WTC11 (cell line): Measurements from ENCODE around the gene CCSER1. TPM values are rescaled to one million over a fixed set of nuclear protein-coding genes. Genes with fewer than 3 reads are reported as not detected.

Experiments
- ATAC-seq: fragments of 200-7000 bp; cut with Tn5 transposase; 2 replicates; pipeline ENCODE4 v1.10.0; 2021; ENCODE audit warnings: mild to moderate bottlenecking, moderate library complexity
- CTCF ChIA-PET: fragments of 300-600 bp; sonication (Branson Sonifier 250); formaldehyde crosslinking; loops from one replicate; lab custom pipeline; 2021; ENCODE audit warnings: antibody characterized with exemption; lab: Charles Lee
- POLR2A ChIA-PET: fragments of 350-600 bp; sonication (Branson Sonifier 250); formaldehyde crosslinking; loops from one replicate; lab custom pipeline; 2021; ENCODE audit warnings: antibody characterized with exemption; lab: Charles Lee
- DNase-seq: peaks from one replicate; pipeline ENCODE4 v3.0.0; 2021; ENCODE audit warnings: low spot score
- H3K27ac Mint-ChIP-seq: 2 replicates; pipeline ENCODE4 v1.8.0; 2021; ENCODE audit warnings: mixed read lengths
- H3K27me3 Mint-ChIP-seq: 2 replicates; pipeline ENCODE4 v1.8.0; 2021; ENCODE audit warnings: low read depth, mild to moderate bottlenecking, moderate library complexity, mixed read lengths
- H3K36me3 Mint-ChIP-seq: 2 replicates; pipeline ENCODE4 v1.8.0; 2021; ENCODE audit warnings: mixed read lengths
- H3K4me1 Mint-ChIP-seq: 2 replicates; pipeline ENCODE4 v1.8.0; 2022; ENCODE audit warnings: mixed read lengths
- H3K4me3 Mint-ChIP-seq: 2 replicates; pipeline ENCODE4 v1.8.0; 2021; ENCODE audit warnings: mild to moderate bottlenecking, moderate library complexity, mixed read lengths
- H3K9me3 Mint-ChIP-seq: 2 replicates; pipeline ENCODE4 v1.8.0; 2021; ENCODE audit warnings: mixed read lengths
- ATF1 ChIP-seq: sonication (generic); formaldehyde crosslinking; IDR thresholded peaks from 2 replicates; pipeline ENCODE4 v1.8.1; 2023; ENCODE audit warnings: mild to moderate bottlenecking, moderate library complexity, missing genetic modification reagents
- CBFB ChIP-seq: sonication (generic); formaldehyde crosslinking; IDR thresholded peaks from 2 replicates; pipeline ENCODE4 v1.8.1; 2022; ENCODE audit warnings: mild to moderate bottlenecking, low read depth, missing genetic modification reagents
- HMGA2 ChIP-seq: fragments of 250-450 bp; sonication (Bioruptor Pico); IDR thresholded peaks from 2 replicates; pipeline ENCODE4 v1.4.0; 2021; ENCODE audit warnings: mild to moderate bottlenecking, moderate library complexity
- JAZF1 ChIP-seq: fragments of 250-450 bp; sonication (Bioruptor Pico); IDR thresholded peaks from 2 replicates; pipeline ENCODE4 v1.9.0; 2021; ENCODE audit warnings: moderate library complexity, mild to moderate bottlenecking, inconsistent platforms
- KAT7 ChIP-seq: sonication (generic); formaldehyde crosslinking; IDR thresholded peaks from 2 replicates; pipeline ENCODE4 v1.8.1; 2023; ENCODE audit warnings: missing genetic modification reagents, mild to moderate bottlenecking, borderline replicate concordance
- NR3C1 ChIP-seq: sonication (generic); formaldehyde crosslinking; conservative IDR thresholded peaks from 2 replicates; pipeline ENCODE4 v1.8.1; 2023; ENCODE audit warnings: low read depth, mild to moderate bottlenecking, missing genetic modification reagents
- TP53 ChIP-seq: sonication (generic); formaldehyde crosslinking; IDR thresholded peaks from 2 replicates; pipeline ENCODE4 v1.8.1; 2023; ENCODE audit warnings: mild to moderate bottlenecking, missing genetic modification reagents
- ZNF219 ChIP-seq: sonication (generic); formaldehyde crosslinking; IDR thresholded peaks from 2 replicates; pipeline ENCODE4 v1.8.0; 2023; ENCODE audit warnings: missing genetic modification reagents, mild to moderate bottlenecking, borderline replicate concordance
- ZNF263 ChIP-seq: sonication (generic); formaldehyde crosslinking; IDR thresholded peaks from 2 replicates; pipeline ENCODE4 v1.8.1; 2022; ENCODE audit warnings: low read depth, mild to moderate bottlenecking, moderate library complexity, missing genetic modification reagents
- ZNF317 ChIP-seq: sonication (generic); formaldehyde crosslinking; IDR thresholded peaks from 2 replicates; pipeline ENCODE4 v1.8.1; 2023; ENCODE audit warnings: low read depth, mild to moderate bottlenecking, moderate library complexity, missing genetic modification reagents, borderline replicate concordance
- ZNF416 ChIP-seq: fragments of 250-450 bp; sonication (Bioruptor Pico); IDR thresholded peaks from 2 replicates; pipeline ENCODE4 v1.9.0; 2021; ENCODE audit warnings: mild to moderate bottlenecking, inconsistent platforms
- ZNF423 ChIP-seq: fragments of 250-450 bp; sonication (Bioruptor Pico); IDR thresholded peaks from 2 replicates; pipeline ENCODE4 v2.1.2; 2022; ENCODE audit warnings: mild to moderate bottlenecking, moderate library complexity
- ZNF671 ChIP-seq: fragments of 250-450 bp; sonication (Bioruptor Pico); IDR thresholded peaks from 2 replicates; pipeline ENCODE4 v1.8.0; 2021; ENCODE audit warnings: mild to moderate bottlenecking
- total RNA-seq: library from RNA; stranded (reverse); gene quantifications from 3 replicates; pipeline ENCODE4 v1.2.3, GENCODE V29; 2021
- TF ChIP-seq, protein P1 (sequence below): sonication (generic); formaldehyde crosslinking; IDR thresholded peaks from 2 replicates; pipeline ENCODE4 v1.8.0; 2023; ENCODE audit warnings: mild to moderate bottlenecking, missing genetic modification reagents
- TF ChIP-seq, protein P2 (sequence below): sonication (generic); formaldehyde crosslinking; IDR thresholded peaks from 2 replicates; pipeline ENCODE4 v1.8.1; 2022; ENCODE audit warnings: low read depth, missing genetic modification reagents, borderline replicate concordance
- TF ChIP-seq, protein P3 (sequence below): sonication (generic); formaldehyde crosslinking; IDR thresholded peaks from 2 replicates; pipeline ENCODE4 v1.8.1; 2022; ENCODE audit warnings: low read depth, mild to moderate bottlenecking, moderate library complexity, missing genetic modification reagents, borderline replicate concordance
- TF ChIP-seq, protein P4 (sequence below): sonication (generic); formaldehyde crosslinking; IDR thresholded peaks from 2 replicates; pipeline ENCODE4 v1.8.1; 2022; ENCODE audit warnings: mild to moderate bottlenecking, missing genetic modification reagents, moderate library complexity, borderline replicate concordance
- TF ChIP-seq, protein P5 (sequence below): sonication (generic); formaldehyde crosslinking; IDR thresholded peaks from 2 replicates; pipeline ENCODE4 v1.8.0; 2022; ENCODE audit warnings: mild to moderate bottlenecking, missing genetic modification reagents
- TF ChIP-seq, protein P6 (sequence below): sonication (generic); formaldehyde crosslinking; conservative IDR thresholded peaks from 2 replicates; pipeline ENCODE4 v1.8.1; 2023; ENCODE audit warnings: mild to moderate bottlenecking, low read depth, missing genetic modification reagents, moderate library complexity
- TF ChIP-seq, protein P7 (sequence below): sonication (generic); formaldehyde crosslinking; IDR thresholded peaks from 2 replicates; pipeline ENCODE4 v1.8.1; 2022; ENCODE audit warnings: mild to moderate bottlenecking, moderate library complexity, missing genetic modification reagents

CCSER1 gene
- total RNA-seq, 1 experiment from 2014 or later = 0.87 TPM

DNA sequence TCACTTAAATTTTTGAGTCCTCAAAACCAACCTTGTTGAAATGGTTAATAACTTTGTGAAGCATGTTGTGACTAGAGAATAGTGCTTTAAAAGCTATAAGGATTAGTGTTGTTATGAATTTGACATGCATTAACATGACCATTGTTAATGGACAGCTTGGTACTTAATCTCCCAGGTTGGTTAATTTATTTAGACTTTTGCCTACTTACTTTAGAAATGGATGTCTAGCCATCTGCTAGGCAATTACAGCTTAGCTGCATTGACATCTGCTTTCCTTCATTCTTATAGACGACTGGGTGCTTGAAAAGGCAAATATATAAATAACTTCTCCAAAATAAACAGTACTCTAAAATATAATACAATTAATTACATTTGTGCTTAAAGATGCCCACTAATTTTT, 368.0 kb downstream of the CCSER1 start:
- Mint-ChIP-seq H3K27me3 (peaks cover 3% of the 10 kb centered on the region; the same call in 1 of the 2 replicates), H3K9me3 (peaks cover 57% of the 10 kb centered on the region), H3K4me3 (no peak overlapping the region), H3K27ac (no peak overlapping the region), H3K36me3 (peaks cover 14% of the 10 kb centered on the region), H3K4me1 (no peaks in the 10 kb centered on the region)
- DNase-seq (no peak), ATAC-seq (no peak)
- no peak for TF ChIP-seq ZNF416 (CRISPR knock-in tag)
- TF ChIP-seq, protein P1, sequence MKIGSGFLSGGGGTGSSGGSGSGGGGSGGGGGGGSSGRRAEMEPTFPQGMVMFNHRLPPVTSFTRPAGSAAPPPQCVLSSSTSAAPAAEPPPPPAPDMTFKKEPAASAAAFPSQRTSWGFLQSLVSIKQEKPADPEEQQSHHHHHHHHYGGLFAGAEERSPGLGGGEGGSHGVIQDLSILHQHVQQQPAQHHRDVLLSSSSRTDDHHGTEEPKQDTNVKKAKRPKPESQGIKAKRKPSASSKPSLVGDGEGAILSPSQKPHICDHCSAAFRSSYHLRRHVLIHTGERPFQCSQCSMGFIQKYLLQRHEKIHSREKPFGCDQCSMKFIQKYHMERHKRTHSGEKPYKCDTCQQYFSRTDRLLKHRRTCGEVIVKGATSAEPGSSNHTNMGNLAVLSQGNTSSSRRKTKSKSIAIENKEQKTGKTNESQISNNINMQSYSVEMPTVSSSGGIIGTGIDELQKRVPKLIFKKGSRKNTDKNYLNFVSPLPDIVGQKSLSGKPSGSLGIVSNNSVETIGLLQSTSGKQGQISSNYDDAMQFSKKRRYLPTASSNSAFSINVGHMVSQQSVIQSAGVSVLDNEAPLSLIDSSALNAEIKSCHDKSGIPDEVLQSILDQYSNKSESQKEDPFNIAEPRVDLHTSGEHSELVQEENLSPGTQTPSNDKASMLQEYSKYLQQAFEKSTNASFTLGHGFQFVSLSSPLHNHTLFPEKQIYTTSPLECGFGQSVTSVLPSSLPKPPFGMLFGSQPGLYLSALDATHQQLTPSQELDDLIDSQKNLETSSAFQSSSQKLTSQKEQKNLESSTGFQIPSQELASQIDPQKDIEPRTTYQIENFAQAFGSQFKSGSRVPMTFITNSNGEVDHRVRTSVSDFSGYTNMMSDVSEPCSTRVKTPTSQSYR = no peak
- TF ChIP-seq, protein P2, sequence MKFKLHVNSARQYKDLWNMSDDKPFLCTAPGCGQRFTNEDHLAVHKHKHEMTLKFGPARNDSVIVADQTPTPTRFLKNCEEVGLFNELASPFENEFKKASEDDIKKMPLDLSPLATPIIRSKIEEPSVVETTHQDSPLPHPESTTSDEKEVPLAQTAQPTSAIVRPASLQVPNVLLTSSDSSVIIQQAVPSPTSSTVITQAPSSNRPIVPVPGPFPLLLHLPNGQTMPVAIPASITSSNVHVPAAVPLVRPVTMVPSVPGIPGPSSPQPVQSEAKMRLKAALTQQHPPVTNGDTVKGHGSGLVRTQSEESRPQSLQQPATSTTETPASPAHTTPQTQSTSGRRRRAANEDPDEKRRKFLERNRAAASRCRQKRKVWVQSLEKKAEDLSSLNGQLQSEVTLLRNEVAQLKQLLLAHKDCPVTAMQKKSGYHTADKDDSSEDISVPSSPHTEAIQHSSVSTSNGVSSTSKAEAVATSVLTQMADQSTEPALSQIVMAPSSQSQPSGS (CRISPR knock-in tag) = no peak
- TF ChIP-seq JAZF1 (CRISPR knock-in tag) = no peak
- no peak for TF ChIP-seq HMGA2 (CRISPR knock-in tag)
- TF ChIP-seq ATF1 (CRISPR knock-in tag) = no peak
- TF ChIP-seq, protein P3, sequence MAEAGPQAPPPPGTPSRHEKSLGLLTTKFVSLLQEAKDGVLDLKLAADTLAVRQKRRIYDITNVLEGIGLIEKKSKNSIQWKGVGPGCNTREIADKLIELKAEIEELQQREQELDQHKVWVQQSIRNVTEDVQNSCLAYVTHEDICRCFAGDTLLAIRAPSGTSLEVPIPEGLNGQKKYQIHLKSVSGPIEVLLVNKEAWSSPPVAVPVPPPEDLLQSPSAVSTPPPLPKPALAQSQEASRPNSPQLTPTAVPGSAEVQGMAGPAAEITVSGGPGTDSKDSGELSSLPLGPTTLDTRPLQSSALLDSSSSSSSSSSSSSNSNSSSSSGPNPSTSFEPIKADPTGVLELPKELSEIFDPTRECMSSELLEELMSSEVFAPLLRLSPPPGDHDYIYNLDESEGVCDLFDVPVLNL = no peak
- ChIA-PET CTCF (no interaction called here), POLR2A (no interaction called here)

DNA sequence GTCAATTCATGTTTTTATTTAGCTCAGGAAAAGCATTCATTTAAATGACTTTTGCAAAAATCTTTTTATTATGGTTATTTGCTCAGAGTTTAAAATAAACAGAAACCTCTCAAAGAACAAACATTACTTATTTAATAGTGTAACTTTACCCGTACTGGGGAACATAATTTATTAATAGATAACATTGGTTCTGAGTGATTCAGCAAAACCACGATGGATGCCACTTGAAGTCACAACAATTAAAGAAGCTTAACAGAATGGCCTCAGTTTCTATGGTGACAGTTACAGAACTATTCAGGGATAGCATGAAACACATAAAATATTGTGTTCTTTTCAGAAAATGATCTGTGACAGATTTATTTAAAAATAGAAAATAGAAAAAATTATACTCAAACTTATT, 368.7 kb downstream of the CCSER1 start:
- POLR2A ChIA-PET = interaction anchor here (0.6 kb wide), 1 partner anchor 37 kb away, joined by 3 read pairs; no protein-coding TSS in a partner anchor
- Mint-ChIP-seq H3K9me3 (peaks cover 56% of the 10 kb centered on the region), H3K4me3 (no peak overlapping the region), H3K36me3 (peaks cover 14% of the 10 kb centered on the region), H3K27me3 (peaks cover 3% of the 10 kb centered on the region; the same call in 1 of the 2 replicates), H3K27ac (no peak overlapping the region), H3K4me1 (no peaks in the 10 kb centered on the region)
- CTCF ChIA-PET = no interaction called here
- TF ChIP-seq, protein P4, sequence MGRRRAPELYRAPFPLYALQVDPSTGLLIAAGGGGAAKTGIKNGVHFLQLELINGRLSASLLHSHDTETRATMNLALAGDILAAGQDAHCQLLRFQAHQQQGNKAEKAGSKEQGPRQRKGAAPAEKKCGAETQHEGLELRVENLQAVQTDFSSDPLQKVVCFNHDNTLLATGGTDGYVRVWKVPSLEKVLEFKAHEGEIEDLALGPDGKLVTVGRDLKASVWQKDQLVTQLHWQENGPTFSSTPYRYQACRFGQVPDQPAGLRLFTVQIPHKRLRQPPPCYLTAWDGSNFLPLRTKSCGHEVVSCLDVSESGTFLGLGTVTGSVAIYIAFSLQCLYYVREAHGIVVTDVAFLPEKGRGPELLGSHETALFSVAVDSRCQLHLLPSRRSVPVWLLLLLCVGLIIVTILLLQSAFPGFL (CRISPR knock-in tag) = no peak
- no peak for TF ChIP-seq HMGA2 (CRISPR knock-in tag)
- TF ChIP-seq NR3C1 (CRISPR knock-in tag) = no peak
- no peak for TF ChIP-seq ZNF423 (CRISPR knock-in tag)
- TF ChIP-seq TP53 = no peak
- no peak for TF ChIP-seq KAT7 (CRISPR knock-in tag)
- DNase-seq (no peak), ATAC-seq (no peak)

DNA sequence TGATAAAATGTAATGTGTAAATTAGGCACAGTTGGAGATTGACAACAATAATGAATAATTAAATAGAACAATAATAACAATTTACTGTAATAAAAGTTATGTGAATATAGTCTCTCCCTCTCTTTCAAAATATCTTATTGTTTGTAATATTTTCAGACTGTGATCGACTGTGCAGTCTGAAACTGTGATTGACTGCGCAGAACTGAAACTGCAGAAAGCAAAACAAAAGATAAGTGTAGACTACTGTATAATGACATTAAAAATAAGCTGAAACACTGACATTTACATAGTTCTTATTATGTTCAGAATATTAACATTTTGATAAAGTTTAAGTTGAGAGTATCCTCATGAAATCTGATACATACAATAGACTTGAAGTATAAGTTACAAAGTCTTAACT, 371.0 kb downstream of the CCSER1 start:
- peaks cover 56% of the 10 kb centered on the region for H3K9me3 Mint-ChIP-seq
- H3K27me3 Mint-ChIP-seq = peaks cover 2% of the 10 kb centered on the region; the same call in 1 of the 2 replicates
- DNase-seq = no peak
- no peak overlapping the region for H3K27ac Mint-ChIP-seq
- H3K36me3 Mint-ChIP-seq = peaks cover 26% of the 10 kb centered on the region
- ChIA-PET POLR2A (no interaction called here), CTCF (no interaction called here)
- no peak for ATAC-seq
- no peak overlapping the region for H3K4me3 Mint-ChIP-seq
- H3K4me1 Mint-ChIP-seq = no peaks in the 10 kb centered on the region
- TF ChIP-seq ZNF263 (CRISPR knock-in tag) (no peak), ZNF317 (CRISPR knock-in tag) (no peak), ZNF671 (CRISPR knock-in tag) (no peak), NR3C1 (CRISPR knock-in tag) (no peak), ZNF219 (CRISPR knock-in tag) (no peak), CBFB (CRISPR knock-in tag) (no peak)
- TF ChIP-seq, protein P5, sequence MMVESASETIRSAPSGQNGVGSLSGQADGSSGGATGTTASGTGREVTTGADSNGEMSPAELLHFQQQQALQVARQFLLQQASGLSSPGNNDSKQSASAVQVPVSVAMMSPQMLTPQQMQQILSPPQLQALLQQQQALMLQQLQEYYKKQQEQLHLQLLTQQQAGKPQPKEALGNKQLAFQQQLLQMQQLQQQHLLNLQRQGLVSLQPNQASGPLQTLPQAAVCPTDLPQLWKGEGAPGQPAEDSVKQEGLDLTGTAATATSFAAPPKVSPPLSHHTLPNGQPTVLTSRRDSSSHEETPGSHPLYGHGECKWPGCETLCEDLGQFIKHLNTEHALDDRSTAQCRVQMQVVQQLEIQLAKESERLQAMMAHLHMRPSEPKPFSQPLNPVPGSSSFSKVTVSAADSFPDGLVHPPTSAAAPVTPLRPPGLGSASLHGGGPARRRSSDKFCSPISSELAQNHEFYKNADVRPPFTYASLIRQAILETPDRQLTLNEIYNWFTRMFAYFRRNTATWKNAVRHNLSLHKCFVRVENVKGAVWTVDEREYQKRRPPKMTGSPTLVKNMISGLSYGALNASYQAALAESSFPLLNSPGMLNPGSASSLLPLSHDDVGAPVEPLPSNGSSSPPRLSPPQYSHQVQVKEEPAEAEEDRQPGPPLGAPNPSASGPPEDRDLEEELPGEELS (CRISPR knock-in tag) = no peak
- TF ChIP-seq, protein P6, sequence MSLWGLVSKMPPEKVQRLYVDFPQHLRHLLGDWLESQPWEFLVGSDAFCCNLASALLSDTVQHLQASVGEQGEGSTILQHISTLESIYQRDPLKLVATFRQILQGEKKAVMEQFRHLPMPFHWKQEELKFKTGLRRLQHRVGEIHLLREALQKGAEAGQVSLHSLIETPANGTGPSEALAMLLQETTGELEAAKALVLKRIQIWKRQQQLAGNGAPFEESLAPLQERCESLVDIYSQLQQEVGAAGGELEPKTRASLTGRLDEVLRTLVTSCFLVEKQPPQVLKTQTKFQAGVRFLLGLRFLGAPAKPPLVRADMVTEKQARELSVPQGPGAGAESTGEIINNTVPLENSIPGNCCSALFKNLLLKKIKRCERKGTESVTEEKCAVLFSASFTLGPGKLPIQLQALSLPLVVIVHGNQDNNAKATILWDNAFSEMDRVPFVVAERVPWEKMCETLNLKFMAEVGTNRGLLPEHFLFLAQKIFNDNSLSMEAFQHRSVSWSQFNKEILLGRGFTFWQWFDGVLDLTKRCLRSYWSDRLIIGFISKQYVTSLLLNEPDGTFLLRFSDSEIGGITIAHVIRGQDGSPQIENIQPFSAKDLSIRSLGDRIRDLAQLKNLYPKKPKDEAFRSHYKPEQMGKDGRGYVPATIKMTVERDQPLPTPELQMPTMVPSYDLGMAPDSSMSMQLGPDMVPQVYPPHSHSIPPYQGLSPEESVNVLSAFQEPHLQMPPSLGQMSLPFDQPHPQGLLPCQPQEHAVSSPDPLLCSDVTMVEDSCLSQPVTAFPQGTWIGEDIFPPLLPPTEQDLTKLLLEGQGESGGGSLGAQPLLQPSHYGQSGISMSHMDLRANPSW (CRISPR knock-in tag) = no peak
- TF ChIP-seq, protein P7, sequence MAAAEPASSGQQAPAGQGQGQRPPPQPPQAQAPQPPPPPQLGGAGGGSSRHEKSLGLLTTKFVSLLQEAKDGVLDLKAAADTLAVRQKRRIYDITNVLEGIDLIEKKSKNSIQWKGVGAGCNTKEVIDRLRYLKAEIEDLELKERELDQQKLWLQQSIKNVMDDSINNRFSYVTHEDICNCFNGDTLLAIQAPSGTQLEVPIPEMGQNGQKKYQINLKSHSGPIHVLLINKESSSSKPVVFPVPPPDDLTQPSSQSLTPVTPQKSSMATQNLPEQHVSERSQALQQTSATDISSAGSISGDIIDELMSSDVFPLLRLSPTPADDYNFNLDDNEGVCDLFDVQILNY = no peak
